ENCODE measurements around the gene KCNQ1OT1.
"Not testable (repeated sequence)": the region's sequence is repeated elsewhere in the genome, so short reads cannot be mapped to it uniquely, and the experiment has no call there.

KCNQ1OT1 gene

DNA sequence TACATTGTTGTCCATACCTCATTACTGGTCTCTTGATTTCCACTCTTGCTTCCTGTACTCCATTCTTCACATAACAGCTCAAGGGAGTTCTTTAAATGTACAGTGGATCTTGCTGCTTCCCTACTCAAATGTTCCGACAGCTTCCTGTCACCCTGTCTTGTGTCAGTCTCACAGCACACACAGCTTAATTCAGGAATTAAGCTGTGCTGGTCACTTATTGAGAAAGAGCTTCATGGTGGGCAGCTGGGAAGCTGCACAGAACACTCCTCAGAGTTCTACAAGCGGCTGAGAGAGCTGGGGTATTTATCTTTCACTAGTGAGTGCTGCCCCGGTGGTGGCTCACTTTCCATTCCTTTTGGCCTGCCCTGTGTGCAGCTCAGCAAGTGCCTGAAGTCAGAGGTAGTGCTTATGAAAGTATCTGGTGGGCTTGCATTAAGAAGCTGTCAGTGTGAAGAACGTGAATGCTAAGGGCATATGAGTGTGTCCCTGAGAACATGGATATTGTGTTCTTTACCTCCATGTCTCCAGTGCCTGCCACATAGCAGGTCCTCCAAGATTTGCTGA, 48.7 kb downstream of the KCNQ1OT1 start:
- DNase-seq, result no peak

DNA sequence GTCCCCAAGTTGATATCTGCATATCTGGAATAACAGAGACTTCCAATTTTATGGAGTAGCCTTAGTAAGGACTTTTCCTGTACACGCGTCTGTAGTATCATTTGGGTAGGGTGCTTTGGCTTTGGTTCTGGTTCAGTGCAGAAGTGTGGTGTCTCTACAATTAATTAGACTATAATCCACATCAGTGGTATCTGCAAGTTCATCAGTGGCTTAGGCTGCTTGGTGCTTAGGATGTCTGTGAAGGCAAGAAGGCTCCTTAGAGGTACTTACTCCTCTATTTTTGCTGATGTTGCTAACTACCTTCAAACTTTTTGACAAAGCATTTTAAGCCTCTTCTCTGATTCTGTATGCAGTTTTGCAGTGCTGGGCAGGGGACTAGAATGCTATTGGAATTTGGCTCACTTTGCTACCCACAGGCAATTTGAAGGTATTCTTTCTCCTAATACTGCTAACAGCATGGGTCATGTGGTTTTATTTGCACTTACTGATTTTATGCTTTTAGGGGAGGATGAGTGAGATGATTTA, 49.4 kb downstream of the KCNQ1OT1 start:
- DNase-seq, result no peak

DNA sequence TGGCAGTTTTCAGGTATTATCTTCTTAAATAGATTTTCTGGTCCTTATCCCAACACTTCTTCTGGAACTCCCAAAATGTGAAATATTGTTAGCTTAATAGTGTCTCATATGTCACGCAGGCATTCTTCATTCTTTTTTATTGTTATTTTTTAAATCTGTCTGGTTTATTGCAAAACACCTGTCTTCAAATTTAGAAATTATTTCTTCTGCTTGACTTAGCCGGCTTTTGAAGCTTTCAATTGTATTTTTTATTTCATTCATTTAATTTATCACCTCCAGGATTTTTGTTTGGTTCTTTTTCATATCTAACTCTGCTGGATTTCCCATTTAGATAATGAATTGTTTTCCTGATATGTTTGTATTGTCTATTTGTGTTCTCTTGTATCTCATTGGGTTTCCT, 49.9 kb downstream of the KCNQ1OT1 start:
- DNase-seq, result no peak

DNA sequence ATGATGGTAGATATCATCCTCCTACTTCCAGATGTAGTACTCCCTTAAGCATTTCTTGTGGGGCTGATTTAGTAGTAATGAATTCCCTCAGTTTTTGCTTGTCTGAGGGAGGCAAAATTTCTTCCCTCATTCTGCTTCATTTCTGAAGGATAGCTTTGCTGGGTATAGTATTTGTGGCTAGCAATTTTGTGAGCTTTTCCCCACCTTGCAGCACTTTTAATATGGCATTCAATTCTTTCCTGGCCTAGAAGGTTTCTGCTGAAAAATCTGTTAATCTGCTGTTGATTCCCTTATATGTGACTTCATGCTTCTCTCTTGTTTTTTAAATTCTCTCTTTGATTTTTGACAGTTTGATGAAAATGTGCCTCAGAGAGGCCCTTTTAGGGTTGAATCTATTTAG, 50.4 kb downstream of the KCNQ1OT1 start:
- no peak for DNase-seq

DNA sequence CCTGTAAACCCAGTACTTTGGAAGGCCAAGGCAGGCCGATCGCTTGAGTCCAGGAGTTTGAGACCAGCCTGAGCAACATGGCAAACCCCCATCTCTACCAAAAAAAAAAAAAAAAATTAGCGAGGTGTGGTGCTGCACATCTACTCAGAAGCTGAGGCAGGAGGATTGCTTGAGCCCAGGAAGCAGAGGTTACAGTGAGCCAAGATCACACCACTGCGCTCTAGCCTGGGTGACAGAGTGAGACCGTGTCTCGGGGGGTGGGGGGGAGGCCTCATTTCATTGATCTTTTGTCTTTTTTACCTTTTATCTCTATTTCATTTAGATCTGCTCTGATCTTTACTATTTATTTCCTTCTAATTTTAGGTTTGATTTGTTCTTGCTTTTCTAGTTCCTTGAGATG, 51.8 kb downstream of the KCNQ1OT1 start:
- no peak for DNase-seq

DNA sequence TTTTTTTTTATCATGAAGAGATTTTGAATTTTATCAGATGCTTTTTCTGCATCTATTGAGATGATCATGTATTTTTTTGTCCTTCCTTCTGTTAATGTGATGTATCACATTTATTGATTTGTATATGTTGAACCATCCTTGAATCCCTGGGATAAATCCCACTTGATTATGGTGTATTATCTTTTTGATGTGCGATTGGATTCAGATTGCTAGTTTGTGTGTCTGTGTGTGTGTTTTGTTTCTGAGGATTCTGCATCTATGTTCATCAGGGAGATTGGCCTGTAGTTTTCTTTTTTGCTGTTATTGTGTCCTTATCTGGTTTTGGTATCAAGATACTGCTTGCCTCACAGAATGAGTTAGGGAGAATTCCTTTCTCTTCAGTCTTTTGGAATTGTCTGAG, 52.6 kb downstream of the KCNQ1OT1 start:
- no peak for DNase-seq

DNA sequence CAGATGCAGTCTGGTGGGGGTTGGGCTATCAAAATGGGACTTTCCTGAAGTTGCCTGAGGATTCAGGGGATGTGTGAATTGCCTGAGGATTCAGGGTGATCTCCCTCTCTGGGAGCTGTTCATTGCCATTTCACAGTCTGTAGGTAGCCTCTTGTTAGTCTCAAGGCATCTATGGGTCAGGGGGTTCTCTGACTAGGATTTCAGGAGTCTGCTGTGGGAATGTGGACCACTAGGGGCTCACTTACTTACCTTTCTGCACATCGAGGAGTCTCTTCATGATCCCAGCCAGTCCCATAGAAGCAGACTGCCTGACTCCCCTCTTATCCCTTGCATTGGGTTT, 54.0 kb downstream of the KCNQ1OT1 start:
- DNase-seq, result no peak

DNA sequence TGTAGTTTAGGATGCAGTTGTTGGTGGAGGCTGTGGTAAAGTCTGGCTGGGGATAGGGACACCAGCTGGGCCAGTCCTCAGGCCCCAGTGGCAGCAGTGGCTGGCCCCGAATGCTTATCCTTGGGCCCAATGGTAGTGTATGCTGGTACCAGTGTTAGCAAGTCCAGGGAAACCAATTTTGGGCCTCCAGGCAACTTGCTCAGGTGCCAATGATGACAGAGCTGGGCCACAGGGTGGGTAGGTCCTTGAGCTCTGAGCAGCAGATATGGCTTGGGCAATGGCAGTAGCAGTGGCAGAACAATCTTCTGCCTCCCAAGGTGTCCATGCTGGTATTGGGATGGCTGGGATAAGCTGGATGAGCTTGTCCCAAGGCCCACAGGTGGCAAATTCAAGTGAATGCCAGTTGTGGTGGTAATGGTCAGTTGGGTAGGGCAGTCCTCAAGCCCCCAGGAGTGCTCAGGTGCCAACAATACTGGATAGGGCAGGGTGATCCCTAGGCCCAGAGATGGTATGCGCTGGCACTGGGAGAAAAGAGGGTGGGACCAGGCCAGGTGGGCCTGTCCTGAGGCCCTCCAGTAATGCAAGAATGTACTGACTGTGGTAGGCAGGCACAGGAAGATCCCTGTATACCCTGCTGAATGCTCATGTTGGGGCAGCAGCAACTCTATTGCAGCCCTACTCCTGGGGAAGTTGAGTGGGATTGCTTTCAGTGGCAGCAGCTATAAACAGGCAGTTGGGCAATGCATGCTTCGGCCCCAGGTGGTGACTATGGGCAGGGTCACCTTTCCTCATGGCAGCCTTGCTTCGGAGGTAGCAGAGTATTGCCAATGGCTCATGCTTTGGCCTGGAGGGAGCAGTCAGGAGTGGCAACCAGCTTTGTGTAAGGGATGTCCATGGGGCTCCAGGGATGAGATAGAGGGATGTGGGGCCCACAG, 54.7 kb downstream of the KCNQ1OT1 start:
- DNase-seq, result peak; percentile 15

DNA sequence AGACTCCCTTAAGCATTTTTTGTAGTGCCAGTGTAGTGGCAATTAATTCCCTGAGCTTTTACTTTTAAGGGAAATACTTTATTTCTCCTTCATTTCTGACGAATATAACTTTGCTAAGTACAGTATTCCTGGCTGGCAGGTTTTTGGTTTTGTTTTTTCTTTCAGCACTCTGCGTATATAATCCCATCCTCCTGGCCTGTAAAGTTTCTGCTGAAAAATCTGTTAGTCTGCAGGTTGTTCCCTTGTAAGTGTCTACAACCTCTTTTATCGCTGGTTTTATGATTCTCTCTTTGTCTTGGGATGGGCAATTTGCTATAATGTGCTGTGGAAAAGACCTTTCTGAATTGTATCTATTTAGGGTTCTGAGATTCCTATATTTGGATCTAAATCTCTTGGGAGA, 56.0 kb downstream of the KCNQ1OT1 start:
- no peak for DNase-seq

DNA sequence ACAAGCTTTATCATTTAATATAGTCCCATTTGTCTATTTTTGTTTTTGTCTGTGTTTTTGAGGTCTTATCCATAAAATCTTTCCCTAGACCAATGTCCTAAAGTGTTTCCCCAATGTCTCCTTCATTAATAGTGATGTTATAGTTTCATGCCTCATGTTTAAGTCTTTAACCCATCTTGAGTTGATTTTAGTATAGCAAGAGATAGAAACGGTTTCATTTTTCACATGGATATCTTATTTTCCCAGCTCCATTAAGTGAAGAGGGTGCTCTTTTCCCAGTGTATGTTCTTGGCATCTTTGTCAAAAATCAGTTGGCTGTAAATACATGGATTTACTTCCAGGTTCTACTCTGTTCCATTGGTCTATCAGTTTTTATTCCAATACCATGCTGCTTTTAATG, 58.2 kb downstream of the KCNQ1OT1 start:
- no peak for DNase-seq

DNA sequence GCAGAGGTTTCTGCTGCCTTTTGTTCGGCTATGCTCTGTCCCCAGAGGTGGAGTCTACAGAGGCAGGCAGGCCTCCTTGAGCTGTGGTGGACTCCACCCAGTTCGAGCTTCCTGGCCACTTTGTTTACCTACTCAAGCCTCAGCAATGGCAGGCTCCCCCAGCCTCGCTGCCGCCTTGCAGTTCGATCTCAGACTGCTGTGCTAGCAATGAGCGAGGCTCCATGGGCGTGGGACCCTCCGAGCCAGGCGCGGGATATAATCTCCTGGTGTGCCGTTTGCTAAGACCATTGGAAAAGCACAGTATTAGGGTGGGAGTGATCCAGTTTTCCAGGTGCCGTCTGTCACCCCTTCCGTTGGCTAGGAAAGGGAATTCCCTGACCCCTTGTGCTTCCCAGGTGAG, 60.0 kb downstream of the KCNQ1OT1 start:
- not testable (repeated sequence) for DNase-seq

DNA sequence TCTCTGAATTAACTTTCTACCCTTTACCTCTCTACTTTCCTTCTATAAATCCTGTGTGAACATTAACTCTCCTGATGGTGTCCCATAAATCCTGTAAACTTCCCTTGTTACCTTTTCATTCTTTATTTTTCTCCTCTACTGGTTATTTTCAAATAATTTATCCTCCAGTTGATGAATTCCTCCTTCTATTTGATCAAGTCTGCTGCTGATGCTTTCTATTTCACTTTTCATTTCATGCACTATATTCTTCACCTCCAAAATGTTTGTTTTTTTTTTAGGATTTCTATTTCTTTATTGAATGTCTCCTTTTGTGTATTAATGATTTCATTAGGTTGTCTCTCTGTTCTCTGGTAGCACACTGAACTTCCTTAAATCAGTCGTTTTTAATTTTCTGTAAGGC, 68.6 kb downstream of the KCNQ1OT1 start:
- no peak for DNase-seq

DNA sequence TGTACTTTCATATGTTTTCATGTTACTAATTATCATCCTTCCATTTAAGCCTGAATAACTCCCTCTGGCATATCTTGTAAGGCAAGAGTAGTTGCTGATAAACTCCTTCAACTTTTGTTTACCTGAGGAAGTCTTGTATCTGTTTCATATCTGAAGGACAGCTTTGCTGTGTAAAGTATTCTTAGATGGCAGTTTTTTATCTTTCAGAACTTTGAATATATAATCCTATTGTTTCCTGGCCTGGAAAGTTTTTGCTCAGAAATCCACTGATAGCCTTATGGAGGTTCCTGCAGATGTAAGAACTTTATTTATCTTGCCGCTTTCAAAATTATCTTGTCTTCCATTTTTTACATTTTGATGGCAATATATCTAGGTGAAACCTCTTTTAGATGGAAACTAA, 69.1 kb downstream of the KCNQ1OT1 start:
- no peak for DNase-seq

DNA sequence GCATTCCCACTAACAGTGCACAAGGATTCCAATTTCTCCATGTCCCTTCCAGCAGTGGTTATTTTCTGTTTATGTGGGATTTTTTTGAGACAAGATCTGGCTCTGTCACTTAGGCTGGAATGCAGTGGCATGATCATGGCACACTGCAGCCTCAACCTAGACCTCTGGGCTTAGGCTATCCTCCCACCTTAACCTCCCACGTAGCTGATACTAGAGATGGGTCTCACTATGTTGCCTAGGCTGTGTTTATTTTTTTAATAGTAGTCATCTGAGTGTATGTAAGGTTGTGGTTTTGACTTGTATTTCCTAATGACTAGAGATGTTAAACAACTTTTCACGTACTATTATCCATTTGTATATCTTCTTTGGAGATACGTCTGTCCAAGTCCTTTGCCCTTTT, 74.6 kb downstream of the KCNQ1OT1 start:
- DNase-seq, result no peak

DNA sequence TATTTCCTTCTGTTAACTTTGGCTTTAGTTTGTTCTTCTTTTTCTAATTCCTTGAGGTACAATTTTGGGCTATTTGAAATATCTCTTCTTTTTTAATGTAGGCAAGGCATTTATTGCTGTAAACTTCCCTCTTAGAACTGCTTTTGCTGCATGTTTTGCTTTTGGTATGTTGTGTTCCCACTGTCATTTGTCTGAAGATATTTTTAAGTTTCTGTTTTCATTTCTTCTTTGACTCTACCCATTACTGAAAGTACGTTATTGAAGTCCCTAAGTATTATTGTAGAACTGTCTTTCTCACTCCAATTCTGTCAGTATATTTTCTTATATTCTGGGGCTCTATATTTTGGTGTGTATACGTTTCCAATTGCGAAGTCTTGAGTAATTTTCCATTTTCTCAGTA, 77.9 kb downstream of the KCNQ1OT1 start:
- no peak for DNase-seq

DNA sequence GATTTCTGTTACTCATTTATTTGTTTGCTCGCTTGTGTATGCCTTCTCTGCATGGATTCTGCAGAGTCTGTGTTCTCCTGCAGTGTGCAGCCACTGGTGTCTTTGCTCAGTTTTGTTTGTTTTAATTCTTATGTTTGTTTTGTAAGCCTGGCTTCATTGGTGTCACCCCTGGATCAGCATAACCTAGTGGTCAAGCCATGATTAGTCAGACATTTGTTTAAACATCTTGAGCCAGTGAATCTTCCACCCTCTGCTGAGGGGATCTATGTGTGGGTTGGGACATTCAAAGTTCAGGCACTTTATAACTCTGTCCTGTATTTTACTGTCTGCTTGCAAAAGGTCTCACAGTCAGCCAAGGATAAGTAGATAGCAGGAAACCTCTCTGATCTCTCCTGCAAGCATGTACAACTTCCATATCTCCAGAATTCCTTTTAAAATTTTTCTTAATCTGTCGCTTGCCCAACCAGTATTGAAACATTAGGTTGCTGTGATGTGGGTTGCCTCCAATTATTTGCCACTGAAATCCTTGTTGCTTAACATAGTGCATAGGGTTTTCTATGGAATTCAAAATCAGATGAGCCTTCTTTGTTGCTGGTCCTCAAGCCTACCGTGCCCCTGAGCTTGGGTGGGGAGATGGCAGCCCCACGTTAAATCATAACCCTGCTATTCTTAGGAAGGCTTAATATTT, 86.8 kb downstream of the KCNQ1OT1 start:
- no peak for DNase-seq

DNA sequence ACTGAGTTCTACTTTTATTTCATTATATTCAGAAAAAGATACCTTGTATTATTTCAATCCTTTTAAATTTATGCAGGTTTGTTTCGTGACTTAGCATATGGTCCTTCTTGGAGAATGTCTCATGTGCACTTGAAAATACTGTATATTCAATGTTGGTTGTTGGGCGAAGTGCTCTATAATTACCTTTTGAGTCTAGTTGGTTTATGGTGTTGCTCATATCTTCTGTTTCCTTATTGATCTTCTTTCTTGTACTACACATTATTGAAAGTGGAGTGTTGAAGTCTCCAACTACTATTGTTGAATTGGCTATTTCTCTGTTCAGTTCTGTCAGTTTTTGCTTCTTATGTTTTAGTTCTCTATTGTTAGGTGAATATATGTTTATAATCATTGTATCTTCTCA, 90.4 kb downstream of the KCNQ1OT1 start:
- no peak for DNase-seq

DNA sequence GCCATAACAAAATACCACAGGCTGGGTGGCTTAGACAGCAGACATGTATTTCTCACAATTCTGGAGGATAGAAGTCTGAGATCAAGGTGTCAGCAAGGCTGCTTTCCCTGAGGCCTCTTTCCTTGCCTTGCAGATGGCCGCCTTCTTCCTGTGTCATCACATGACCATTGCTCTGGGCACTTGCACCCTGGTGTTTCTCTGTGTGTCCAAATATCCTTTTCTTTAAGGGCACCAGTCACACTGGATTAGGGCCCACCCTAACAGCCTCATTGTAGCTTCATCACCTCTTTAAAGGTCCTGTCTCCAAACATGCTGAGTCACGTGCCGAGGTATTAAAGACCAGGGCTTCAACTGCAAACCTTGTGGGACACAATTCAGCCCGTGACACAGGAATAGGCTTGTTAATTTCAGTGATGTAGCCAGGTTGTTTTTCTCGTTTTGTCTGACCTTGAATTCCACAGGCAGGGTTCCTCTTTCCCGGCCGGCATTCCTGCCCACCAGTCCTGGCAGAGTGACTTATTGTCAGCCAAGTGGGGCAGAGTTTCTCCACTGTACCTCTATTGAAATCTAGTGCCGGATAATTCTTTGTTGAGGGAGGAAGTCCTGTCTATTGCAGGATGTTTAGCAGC, 100.1 kb downstream of the KCNQ1OT1 start:
- no peak for DNase-seq

DNA sequence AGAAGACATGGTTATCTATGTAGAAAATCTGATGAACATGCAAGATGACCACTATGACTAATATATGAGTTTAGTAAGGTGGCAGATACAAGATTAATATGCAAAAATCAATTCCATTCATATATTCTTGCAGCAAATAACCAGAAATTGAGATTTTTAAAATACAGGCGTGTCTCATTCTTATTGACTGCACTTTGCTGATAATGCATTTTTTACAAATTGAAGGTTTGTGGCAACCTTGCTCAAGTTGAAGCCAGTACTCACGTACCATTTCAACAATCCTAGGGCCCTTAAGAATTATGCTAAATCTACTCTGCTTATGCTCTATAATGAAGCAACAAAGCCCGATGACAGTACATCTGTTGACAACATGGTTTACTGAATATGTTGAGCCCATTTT, 104.6 kb downstream of the KCNQ1OT1 start:
- DNase-seq, result no peak

DNA sequence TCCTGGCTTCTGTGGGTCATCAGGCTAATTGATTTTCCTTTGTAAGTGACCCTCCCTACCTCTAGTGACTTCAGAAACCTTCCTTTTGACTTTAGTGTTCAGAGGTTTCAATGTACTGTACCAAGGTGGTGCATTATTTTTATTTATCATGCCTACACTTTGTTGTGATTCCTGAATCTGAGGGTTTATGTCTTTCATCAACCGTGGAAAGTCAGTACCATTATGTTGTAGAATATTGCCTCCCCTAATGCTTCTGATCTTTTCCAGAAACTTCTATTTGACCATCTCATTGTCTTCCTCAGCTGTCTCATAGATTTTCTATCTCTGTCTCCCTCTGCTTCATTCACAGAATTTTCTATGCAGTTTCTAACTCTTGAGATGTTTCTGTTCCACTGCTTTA, 105.5 kb downstream of the KCNQ1OT1 start:
- no peak for DNase-seq

DNA sequence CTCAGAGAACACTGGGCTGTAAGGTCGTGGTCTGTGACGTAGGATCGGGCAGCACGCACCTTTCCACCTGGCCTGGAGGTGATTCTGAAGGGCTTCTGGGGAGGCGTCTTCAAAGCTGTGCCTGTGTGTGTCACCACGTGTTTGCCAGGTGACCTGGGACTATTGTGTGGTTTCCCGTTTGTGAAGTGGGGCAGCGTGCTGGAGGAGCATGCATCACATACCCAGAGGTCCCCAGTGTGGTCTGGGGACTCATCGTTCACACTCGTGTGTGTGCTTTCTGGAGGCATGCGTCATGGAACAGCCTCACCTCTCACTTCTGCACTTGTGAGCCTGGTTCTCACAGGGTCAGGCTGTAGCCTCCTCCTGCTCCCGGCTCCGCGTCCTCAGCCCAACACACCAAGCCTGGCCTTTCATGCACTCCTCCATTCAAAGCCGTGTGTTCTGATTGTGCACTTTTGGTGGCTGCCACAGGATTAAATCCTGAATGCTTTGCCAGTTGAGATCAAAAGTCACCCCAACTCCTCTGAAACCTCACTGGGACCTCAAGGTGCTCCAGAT, 106.3 kb downstream of the KCNQ1OT1 start:
- DNase-seq, result no peak

DNA sequence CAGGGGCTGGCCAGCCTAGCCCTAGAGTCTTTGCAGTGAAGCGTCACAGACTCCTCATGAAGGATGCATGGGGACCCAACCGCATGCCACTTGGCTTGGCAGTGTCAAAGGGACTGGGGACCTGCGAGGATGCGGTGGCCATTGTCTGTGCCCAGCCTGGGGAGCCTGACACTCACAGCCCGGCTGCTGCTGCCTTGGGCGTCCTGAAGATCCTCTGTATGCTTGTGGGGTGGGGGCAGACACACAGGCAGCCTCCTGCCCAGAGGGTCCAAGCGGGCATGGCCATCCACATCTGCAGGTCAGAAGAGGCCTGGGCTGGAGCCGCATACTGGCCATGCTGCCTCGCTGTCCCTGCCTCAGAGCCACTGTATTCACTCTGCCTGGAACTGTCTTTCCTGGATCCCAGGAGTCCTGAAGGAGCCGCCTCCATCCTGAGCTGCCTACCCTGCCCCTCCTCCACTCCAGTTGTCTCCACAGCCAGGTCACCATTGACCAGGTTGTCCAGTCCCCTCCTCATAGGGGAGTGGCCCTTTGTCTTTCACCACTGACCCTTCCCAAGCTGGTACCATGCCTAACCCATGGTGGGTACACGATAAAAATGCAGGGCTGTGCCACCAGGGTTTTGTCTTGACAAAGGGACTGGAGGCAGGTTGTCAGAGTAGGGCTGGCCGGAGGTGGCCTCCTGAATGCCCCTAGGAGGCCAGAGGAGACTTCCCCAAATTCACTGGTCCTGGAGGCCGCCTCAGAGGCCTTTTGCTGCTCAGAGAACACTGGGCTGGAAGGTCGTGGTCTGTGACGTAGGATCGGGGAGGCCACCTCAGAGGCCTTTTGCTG, 107.0 kb downstream of the KCNQ1OT1 start:
- peak; percentile 15 for DNase-seq
